Trophoblast cell (in vitro differentiated cells and primary cell): Measurements from ENCODE around the gene OR8S1.
"Not testable (repeated sequence)": the region's sequence is repeated elsewhere in the genome, so short reads cannot be mapped to it uniquely, and the experiment has no call there.

ENCODE experiments used
- DNase-seq, 2 donors: peaks; one replicate each; pipeline ENCODE4 v3.0.0-alpha.2; 2016
- H2AFZ ChIP-seq: 2 replicates; pipeline ENCODE4 v1.6.1; 2013; ENCODE audit warnings: low read length, moderate library complexity, mild to moderate bottlenecking; ENCODE audit not compliant: insufficient read depth, poor library complexity
- H2AK5ac ChIP-seq: 2 replicates; pipeline ENCODE4 v1.6.1; 2013; ENCODE audit warnings: mild to moderate bottlenecking, low read length
- H2BK120ac ChIP-seq: 2 replicates; pipeline ENCODE4 v1.6.1; 2013; ENCODE audit warnings: low read length, mild to moderate bottlenecking, moderate library complexity; ENCODE audit not compliant: insufficient read depth, poor library complexity
- H2BK12ac ChIP-seq: 2 replicates; pipeline ENCODE4 v1.6.1; 2013; ENCODE audit warnings: mild to moderate bottlenecking, low read length, moderate library complexity
- H2BK5ac ChIP-seq: 2 replicates; pipeline ENCODE4 v1.6.1; 2013; ENCODE audit warnings: low read length, low read depth, moderate library complexity, mild to moderate bottlenecking; ENCODE audit not compliant: poor library complexity
- H3K14ac ChIP-seq: 2 replicates; pipeline ENCODE4 v1.6.1; 2013; ENCODE audit warnings: mild to moderate bottlenecking, low read length
- H3K18ac ChIP-seq: 2 replicates; pipeline ENCODE4 v1.6.1; 2013; ENCODE audit warnings: mild to moderate bottlenecking, low read length
- H3K23ac ChIP-seq: 2 replicates; pipeline ENCODE4 v1.6.1; 2013; ENCODE audit warnings: low read length
- H3K27ac ChIP-seq: 2 replicates; pipeline ENCODE4 v1.5.1; 2013; ENCODE audit warnings: low read depth, mild to moderate bottlenecking, inconsistent platforms, low read length, moderate library complexity
- H3K27me3 ChIP-seq: 2 replicates; pipeline ENCODE4 v1.6.1; 2013; ENCODE audit warnings: inconsistent platforms, mild to moderate bottlenecking, low read length, moderate library complexity; ENCODE audit not compliant: insufficient read depth
- H3K36me3 ChIP-seq, 2 experiments: 1 replicate in 1 of 2; 2 replicates in 1 of 2; pipeline ENCODE4 v1.6.1; 2013; ENCODE audit warnings: low read length in 2 of 2, mild to moderate bottlenecking in 2 of 2, moderate library complexity in 1 of 2; ENCODE audit not compliant: insufficient read depth in 2 of 2, control insufficient read depth in 1 of 2
- H3K4ac ChIP-seq: 2 replicates; pipeline ENCODE4 v1.6.1; 2013; ENCODE audit warnings: low read depth, mild to moderate bottlenecking, low read length, moderate library complexity
- H3K4me1 ChIP-seq, 2 experiments: 1 replicate in 1 of 2; 2 replicates in 1 of 2; pipeline ENCODE4 v1.6.1; 2013; ENCODE audit warnings: low read length in 2 of 2, mild to moderate bottlenecking in 2 of 2, moderate library complexity in 1 of 2; ENCODE audit not compliant: insufficient read depth in 2 of 2, control insufficient read depth in 1 of 2
- H3K4me2 ChIP-seq: 2 replicates; pipeline ENCODE4 v1.6.1; 2013; ENCODE audit warnings: inconsistent platforms, mild to moderate bottlenecking, low read length, moderate library complexity
- H3K4me3 ChIP-seq: 2 replicates; pipeline ENCODE4 v1.5.1; 2013; ENCODE audit warnings: mild to moderate bottlenecking, low read depth, low read length, inconsistent platforms
- H3K79me1 ChIP-seq: one replicate; pipeline ENCODE4 v1.6.1; 2013; ENCODE audit warnings: low read length
- H3K79me2 ChIP-seq: 2 replicates; pipeline ENCODE4 v1.6.1; 2013; ENCODE audit warnings: low read length, mild to moderate bottlenecking; ENCODE audit not compliant: control insufficient read depth, insufficient read depth, poor library complexity
- H3K9ac ChIP-seq: 2 replicates; pipeline ENCODE4 v1.6.1; 2013; ENCODE audit warnings: mild to moderate bottlenecking, low read length
- H3K9me3 ChIP-seq: 2 replicates; pipeline ENCODE4 v1.6.1; 2013; ENCODE audit warnings: low read depth, mild to moderate bottlenecking, control low read depth, inconsistent platforms, low read length; ENCODE audit not compliant: insufficient read depth
- H4K12ac ChIP-seq: 2 replicates; pipeline ENCODE4 v1.6.1; 2013; ENCODE audit warnings: low read depth, mild to moderate bottlenecking, low read length, moderate library complexity
- H4K8ac ChIP-seq: 2 replicates; pipeline ENCODE4 v1.6.1; 2013; ENCODE audit warnings: low read depth, mild to moderate bottlenecking, low read length, moderate library complexity
- H4K91ac ChIP-seq: one replicate; pipeline ENCODE4 v1.6.1; 2013; ENCODE audit warnings: low read depth, mild to moderate bottlenecking, low read length, moderate library complexity
- WGBS: extraction: QIAGEN DNeasy Blood & Tissue Kit; methylation state at CpG from one replicate; pipeline ENCODE4 v1.1.7; 2013; ENCODE audit warnings: missing lambda C conversion rate; ENCODE audit not compliant: insufficient read length, insufficient coverage; ENCODE audit errors: extremely low coverage; 5-methylcytosine and 5-hydroxymethylcytosine counted together

The OR8S1 gene

DNA sequence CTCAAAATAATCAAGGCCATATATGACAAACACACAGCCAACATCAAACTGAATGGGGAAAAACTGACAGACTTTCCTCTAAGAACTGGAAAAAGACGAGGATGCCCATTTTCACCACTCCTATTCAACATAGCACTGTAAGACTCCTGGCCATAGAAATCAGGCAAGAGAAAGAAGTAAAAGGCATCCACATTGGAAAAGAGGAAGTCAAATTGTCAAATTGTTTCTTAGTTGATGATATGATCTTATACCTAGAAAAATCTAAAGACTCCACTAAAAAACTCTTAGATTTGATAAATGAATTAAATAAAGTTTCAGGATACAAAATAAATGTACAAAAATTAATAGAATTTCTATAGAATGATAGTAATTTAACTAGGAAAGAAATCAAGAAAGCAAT is 11.2 kb downstream of the OR8S1 start:
- no peak overlapping the region for H2AK5ac ChIP-seq
- no peak overlapping the region for H4K12ac ChIP-seq
- no peak overlapping the region for H3K4ac ChIP-seq
- no peaks in the 10 kb centered on the region for H3K4me1 ChIP-seq
- H3K9ac ChIP-seq: no peak overlapping the region
- no peaks in the 10 kb centered on the region for H3K27me3 ChIP-seq
- no peak overlapping the region for H3K27ac ChIP-seq
- no peak for DNase-seq
- no peak overlapping the region for H2BK12ac ChIP-seq
- no peak overlapping the region for H2BK120ac ChIP-seq
- H3K4me2 ChIP-seq: no peak overlapping the region
- H2BK5ac ChIP-seq: no peak overlapping the region
- no peaks in the 10 kb centered on the region for H3K79me2 ChIP-seq
- no peak overlapping the region for H3K18ac ChIP-seq
- no peak overlapping the region for H3K23ac ChIP-seq
- H2AFZ ChIP-seq: no peak overlapping the region
- no peak overlapping the region for H4K91ac ChIP-seq
- no peak overlapping the region for H3K4me3 ChIP-seq
- no peak overlapping the region for H4K8ac ChIP-seq
- no CpG with 5 or more reads among the region's 1 CpG for WGBS
- H3K14ac ChIP-seq: no peak overlapping the region
- H3K36me3 ChIP-seq: no peaks in the 10 kb centered on the region
- no peaks in the 10 kb centered on the region for H3K9me3 ChIP-seq
- H3K79me1 ChIP-seq: no peaks in the 10 kb centered on the region

DNA sequence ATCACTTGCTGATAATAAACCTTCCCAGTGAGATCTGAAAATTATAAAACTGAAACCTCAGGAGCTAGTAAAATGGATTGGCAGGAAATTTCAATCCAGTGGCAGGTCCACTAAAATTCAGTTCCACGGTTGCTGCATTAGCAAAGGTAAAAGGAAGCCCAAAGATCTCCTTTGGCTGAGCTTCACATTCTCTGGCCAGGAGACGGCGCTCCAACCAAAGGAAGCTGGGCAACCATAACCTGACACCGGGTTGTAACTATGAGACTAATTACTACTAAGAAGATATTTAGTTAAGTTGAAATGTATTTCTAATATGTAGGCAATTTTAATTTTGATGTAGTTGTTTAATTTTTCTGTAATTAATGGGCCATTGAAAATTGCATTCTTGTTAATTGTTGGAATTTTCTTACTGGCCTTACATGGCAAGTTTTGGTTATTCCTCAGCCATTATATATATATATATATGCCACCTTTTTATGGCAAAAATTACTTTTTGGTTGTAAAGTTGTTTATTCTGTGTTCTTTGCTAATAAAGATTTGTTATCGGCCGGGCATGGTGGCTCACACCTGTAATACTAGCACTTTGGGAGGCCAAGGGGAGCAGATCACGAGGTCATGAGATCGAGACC is 17.0 kb downstream of the OR8S1 start:
- Histone ChIP-seq H3K4me1 (no peaks in the 10 kb centered on the region), H2AFZ (no peak overlapping the region), H3K9me3 (peaks cover 2% of the 10 kb centered on the region), H3K18ac (no peak overlapping the region), H3K4me3 (no peak overlapping the region), H3K4me2 (no peak overlapping the region), H3K36me3 (no peaks in the 10 kb centered on the region), H2BK5ac (no peak overlapping the region), H4K8ac (no peak overlapping the region), H2BK12ac (no peak overlapping the region), H3K4ac (no peak overlapping the region), H4K91ac (no peak overlapping the region), H3K27ac (no peak overlapping the region), H3K23ac (no peak overlapping the region), H2BK120ac (no peak overlapping the region), H2AK5ac (no peak overlapping the region), H3K27me3 (no peaks in the 10 kb centered on the region), H3K9ac (no peak overlapping the region), H4K12ac (no peak overlapping the region), H3K79me2 (no peaks in the 10 kb centered on the region), H3K14ac (no peak overlapping the region), H3K79me1 (no peaks in the 10 kb centered on the region)
- no peak for DNase-seq
- no CpG with 5 or more reads among the region's 8 CpGs for WGBS

DNA sequence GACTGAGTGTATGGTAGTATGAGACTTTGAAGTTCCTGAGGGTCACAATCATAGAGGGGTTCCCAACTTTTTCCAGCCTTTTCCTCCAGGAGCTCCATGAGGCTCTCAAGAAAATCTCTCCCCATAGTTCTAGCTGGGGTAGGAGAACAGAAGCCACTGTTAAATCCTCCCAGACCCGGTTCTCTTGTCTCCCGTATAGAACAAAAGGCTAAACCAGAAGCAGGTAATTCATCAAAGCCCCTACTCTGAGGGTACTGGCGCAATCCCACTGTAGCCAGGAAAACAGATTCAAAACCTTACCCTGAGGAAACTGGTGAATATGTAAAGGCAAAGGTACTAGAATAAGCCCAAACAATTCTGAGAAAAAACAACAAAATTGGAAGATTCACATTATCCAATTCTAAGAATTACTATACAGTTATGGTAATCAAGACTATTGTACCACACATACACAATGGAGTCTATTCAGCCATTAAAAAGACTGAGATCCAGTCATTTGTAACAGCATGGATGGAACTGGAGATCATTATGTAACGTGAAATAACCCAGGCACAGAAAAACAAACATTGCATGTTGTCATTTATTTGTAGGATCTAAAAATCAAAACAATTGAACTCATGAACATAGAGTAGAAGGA is 20.5 kb downstream of the OR8S1 start:
- Histone ChIP-seq H3K4me3 (no peak overlapping the region), H4K12ac (no peak overlapping the region), H3K27ac (no peak overlapping the region), H3K4me2 (no peak overlapping the region), H2AK5ac (no peak overlapping the region), H2BK5ac (no peak overlapping the region), H3K36me3 (no peaks in the 10 kb centered on the region), H2AFZ (no peak overlapping the region), H3K18ac (no peak overlapping the region), H4K91ac (no peak overlapping the region), H3K9me3 (peaks cover 2% of the 10 kb centered on the region), H2BK120ac (no peak overlapping the region), H3K9ac (no peak overlapping the region), H3K79me1 (no peaks in the 10 kb centered on the region), H3K23ac (no peak overlapping the region), H3K4me1 (no peaks in the 10 kb centered on the region), H3K27me3 (no peaks in the 10 kb centered on the region), H3K14ac (no peak overlapping the region), H3K79me2 (no peaks in the 10 kb centered on the region), H4K8ac (no peak overlapping the region), H2BK12ac (no peak overlapping the region), H3K4ac (no peak overlapping the region)
- no peak for DNase-seq
- no CpG with 5 or more reads among the region's 4 CpGs for WGBS

DNA sequence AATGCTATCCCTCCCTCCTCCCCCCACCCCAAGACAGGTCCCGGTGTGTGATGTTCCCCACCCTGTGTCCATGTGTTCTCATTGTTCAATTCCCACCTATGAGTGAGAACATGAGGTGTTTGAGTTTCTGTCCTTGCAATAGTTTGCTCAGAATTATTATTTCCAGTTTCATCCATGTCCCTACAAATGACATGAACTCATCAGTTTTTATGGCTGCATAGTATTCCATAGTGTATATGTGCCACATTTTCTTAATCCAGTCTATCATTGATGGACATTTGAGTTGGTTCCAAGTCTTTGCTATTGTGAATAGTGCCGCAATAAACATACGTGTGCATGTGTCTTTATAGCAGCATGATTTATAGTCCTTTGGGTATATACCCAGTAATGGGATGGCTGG is 21.6 kb downstream of the OR8S1 start:
- not testable (repeated sequence) for H3K79me1 ChIP-seq, H3K36me3 ChIP-seq, H3K27me3 ChIP-seq, H3K4me1 ChIP-seq, H3K4ac ChIP-seq, H3K27ac ChIP-seq, H2BK120ac ChIP-seq, H2BK5ac ChIP-seq, H4K12ac ChIP-seq, H3K9me3 ChIP-seq, H3K18ac ChIP-seq, H4K91ac ChIP-seq, H4K8ac ChIP-seq, H3K23ac ChIP-seq, H3K79me2 ChIP-seq, DNase-seq, H2AFZ ChIP-seq, H2BK12ac ChIP-seq, H3K4me2 ChIP-seq, H3K4me3 ChIP-seq, H3K9ac ChIP-seq, H3K14ac ChIP-seq, H2AK5ac ChIP-seq
- no CpG with 5 or more reads among the region's 3 CpGs for WGBS
